HS-27A (cell line): ENCODE data around the gene PPP1R15B.

ENCODE experiments used
- DNase-seq: peaks from one replicate; pipeline ENCODE4 v3.0.0-alpha.2; 2012; ENCODE audit warnings: low read depth, missing footprints

PPP1R15B gene

DNA sequence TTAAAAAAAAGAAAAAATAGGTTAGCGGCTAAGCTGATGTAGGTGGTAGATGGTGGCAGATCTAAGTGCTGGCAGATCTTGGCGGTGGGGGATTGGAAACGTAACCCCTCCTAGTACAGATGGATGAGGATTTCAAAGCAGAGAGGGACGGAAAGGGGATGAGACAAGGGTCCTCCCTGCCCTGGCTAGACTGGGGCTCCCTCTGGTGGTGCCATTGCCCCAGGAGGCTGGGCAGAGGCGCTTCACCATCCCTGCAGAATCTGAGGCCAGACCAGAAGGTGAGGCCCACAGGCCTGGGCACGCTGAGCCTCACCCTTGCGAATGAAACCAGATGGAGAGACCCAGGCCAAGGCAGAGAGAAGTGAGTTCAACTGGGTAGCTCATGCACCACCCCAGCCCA, 44.9 kb downstream of the PPP1R15B start:
- no peak for DNase-seq

DNA sequence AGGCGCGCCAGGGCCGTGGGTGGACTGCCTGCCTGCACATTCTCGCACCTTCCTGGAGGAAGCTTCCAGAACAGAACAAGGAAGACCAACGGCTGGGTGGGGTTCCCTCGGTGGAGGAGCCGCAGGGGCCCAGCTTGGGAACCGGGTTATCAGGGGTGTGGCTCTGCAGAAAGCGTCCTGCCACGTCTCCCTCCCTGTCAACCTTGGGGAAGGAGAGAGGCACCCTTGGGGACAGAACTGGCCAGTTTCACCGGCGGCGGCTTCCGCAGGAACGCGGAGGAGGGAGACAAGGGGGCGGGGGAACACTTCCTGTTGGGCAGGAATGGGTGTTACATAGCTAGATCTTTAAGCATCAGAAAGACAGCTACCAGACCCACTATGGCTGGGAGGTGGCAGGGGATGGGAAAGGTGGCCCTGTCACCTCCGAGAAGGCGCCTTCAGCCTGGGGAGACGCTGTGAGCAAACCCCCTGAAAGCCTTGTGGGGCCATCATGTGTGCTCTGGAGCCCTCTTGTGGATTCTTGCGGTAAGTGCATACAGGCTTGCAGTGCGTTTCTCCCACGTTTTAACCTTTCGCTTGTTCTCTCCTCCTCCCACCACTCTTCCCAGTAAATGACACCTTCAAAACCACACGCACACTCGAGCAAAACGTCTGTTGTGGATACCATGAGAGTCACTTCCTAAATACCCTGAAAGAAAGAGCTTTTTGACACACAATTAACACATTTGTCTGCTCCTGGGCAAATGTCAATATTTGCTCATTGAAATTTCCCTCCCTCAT, 48.1 kb downstream of the PPP1R15B start:
- DNase-seq, result peak; percentile 39

DNA sequence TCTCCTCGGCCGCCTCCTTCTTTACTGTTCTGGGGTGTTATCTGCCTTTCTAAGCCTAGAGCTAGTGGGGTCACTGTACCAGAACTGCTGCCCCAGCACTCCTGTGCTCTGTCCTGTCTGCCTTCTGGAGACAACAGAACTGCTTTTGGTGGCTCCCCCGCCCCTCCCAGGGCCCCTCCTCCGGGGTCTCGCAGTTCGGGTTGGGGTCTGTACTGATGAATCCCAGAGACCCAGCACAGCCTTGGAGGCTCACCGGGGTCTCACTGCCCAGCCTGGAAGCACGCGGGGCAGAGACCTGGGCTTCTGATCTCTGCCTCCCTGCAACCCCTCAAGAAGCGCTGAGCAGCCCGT, 48.7 kb downstream of the PPP1R15B start:
- no peak for DNase-seq

DNA sequence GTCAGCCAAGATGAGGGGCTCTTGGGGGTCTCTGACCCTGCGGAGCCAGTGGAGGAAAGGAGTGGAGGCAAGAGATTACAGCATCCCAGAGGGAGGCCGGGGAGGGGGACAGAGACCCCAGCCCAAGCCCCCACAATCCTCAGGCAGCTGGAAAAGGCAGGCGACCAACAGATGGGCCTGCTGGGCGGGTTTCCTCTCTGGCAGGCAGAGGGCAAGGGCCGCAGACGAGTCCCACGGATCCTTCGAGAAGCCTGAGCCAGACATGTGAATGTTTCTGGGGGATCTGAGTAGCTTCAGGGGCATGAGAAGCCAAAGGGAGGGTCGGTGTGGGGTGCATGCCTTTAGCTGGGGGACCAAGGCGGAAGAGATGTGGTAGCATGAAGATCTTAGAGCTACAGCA, 49.8 kb downstream of the PPP1R15B start:
- no peak for DNase-seq

DNA sequence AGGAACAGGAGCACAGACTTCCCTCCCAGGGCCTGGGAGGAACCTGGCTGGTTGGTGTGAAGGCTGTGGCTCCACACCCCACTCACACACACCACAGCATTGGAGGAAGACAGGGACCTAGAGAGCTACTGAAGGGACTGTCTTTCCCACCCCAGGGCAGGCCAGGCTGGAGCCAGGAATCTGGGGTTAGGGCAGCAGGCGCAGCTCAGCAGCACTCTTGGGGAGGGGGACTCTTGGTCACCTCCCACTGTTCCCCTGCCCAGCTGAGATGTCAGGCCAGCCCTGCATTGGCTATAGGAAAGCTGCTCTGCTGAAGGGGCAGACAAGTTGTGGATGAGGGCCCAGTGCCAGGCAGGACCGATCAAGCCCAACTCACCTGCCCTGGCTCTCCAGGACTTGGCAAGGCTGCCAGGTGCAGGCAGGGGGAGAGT, 50.3 kb downstream of the PPP1R15B start:
- DNase-seq, result no peak

DNA sequence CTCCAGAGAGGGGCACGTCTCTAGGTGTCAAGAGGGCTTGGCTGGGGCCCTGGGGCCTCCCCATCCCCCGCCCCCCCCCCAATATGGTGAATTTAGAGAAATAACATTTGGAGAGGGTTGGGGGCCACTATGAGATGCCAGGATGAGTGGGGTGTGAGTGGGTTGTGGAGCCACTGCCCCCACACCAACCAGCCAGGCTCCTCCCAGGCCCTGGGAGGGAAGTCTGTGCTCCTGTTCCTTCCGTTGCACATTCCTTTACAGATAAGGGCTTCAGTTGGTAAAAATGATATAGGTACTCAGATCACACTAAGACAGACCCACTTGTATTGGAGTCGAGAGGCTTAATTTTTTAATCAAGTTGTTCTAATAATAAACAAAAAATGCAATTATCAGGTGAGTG, 51.3 kb downstream of the PPP1R15B start:
- DNase-seq, result no peak

DNA sequence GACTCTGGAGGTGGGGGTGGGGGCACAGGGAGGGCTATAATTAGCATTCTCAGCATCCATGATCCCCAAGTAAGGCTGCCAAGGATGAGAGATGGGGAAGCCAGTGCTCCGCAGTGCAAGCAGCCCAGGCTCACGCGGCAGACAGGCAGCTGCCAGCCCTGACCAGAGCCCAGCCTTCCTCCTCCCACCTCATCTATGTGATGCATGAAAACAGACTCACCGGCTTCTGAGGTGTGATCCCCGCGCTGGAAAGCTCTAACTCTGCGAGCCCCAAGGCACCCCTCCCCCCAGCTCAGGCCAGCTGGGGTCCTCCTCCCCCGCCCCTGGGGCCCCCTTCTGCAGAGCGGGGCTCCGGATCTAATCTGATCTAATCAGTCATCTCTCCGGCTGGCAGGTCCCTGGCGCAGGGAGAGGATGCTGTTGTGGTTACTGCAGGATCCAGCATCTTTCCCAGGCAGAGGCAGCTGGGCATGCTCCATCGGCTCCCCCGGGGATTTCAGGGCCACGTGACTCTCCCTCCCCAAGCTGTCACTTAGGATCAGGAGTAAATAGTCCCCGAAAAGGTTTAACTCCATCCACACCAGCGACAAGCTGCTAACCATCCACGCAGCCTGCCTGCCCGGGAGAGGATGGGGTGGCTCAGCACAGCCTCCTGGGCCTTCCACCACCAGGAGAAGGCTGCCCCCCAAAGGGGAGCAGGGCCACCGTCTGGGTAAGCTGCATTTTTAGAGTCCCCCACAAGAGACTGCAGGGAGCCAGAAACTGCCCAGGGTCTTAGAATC, 52.0 kb downstream of the PPP1R15B start, which contains the start of gene PLEKHA6:
Gene PLEKHA6 (minus strand): TSS at position 456 of the 782 bp plus-strand sequence. CDS start 86,202 bp downstream, outside the sequence.
- DNase-seq, result peak; percentile 19

DNA sequence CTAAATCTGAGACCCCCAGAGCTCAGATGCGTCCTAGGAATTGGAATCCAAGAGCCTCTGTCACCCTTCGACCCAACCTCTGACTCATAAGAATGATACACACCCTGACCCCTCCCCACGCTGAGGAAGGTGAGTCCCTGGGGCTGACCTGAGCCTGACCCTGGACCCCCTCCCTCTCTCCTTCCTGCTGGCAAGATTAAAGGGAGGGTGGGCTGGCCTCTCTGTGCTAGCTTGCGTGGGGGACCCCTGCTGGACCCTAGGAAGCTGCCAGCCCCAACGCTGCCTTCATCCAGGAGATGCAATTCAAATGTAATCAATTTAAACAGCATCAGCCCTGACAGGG, 52.5 kb downstream of the PPP1R15B start:
- DNase-seq, result no peak

DNA sequence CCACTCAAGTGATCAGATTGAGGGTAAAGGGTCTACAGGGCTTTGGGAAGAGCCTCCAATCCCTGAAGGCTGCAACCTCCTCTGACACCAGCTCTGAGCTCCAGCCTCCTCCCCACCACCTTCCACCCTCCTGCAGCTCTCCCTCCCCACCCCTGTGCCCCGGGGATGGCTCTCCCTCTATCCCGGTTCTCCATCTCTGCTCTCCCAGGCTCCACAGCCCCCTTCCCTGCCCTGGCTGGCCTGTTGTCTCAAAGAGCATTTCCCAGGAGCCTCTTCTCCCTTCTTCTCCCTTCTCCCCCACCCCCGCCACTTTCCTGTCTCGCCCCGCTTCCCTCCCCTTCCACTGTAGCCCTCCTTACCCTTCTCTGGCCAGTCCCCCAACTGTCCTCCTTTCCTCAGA, 53.0 kb downstream of the PPP1R15B start:
- no peak for DNase-seq

DNA sequence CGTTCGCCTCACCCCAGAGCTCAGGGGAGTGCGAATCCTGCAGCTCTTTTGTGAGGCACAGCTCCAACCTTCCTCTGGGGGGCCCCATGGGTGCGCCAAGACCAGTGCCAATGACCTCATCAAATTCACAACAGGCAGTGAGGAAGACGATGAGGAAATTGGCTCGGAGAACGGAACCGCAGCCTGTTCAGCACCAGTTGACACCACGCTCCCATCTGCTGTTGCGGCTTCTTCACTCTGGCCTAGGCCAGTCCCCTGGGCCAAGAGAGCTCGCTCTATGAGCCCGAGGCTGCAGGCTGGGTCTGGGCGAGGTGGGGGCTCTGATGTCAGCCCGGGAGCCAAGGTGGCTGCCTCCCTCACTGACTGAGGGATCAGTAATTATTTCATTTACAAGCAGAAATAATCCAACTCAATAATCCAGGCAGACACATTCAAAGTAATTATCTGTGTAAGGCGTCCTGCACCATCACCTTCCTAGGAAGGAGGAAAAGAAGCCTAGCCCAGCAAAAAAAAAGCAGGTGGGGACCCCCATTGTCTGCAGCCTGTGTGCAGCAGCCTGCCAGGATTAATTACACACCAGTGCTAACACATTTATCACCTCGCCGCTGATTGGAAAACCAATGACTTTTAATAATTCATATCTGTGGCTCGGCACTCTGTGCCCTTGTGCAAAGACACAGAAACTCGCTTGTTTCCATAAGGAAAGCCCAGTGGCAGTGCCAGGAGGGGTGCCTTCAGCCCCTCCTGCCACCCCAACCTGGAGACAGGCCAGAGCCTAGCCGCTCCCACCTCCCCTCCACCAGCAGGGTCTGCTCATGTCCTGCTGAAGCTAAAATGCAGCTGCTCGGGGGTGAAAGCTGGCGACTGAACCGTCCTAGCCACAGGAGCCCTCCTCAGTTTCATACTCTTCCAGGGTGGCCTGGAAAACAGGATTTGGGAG, 53.8 kb downstream of the PPP1R15B start:
- DNase-seq, result no peak

DNA sequence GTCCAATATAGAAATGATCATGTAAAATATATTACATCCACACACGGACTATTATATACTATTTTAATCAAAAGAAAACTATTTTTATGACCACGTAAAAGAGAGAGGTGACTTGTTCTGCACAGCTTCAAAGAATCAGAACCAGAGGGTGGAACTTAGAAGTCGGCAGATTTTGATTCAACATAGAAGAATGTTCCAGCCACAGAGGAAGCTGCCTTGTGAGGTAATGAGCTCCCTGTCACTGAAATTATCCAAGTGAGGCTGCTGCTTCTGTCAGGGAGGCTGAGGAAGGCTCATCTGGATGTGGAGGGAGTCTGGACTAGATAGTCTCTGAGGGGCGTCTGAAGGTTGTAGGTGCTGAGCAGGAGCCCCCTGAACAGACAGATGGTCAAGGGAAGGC, 54.6 kb downstream of the PPP1R15B start:
- no peak for DNase-seq

DNA sequence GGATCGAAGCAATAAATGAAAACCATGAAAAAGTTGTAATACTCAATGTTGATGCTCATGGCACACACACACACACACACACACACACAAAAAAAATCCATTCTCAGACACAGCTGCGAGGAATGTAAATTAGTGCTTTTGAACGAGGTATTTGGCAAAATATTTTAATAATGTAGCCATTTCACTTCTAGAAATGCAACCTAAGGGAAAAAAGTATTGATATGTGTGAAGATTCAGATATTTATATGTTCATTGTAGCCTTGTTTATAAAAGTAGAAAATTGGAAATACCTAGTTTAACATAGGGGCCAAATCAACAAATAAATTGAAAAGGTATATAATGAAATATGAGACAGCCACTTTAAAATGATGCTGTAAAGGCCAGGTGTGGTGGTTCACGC, 55.7 kb downstream of the PPP1R15B start:
- DNase-seq, result no peak

DNA sequence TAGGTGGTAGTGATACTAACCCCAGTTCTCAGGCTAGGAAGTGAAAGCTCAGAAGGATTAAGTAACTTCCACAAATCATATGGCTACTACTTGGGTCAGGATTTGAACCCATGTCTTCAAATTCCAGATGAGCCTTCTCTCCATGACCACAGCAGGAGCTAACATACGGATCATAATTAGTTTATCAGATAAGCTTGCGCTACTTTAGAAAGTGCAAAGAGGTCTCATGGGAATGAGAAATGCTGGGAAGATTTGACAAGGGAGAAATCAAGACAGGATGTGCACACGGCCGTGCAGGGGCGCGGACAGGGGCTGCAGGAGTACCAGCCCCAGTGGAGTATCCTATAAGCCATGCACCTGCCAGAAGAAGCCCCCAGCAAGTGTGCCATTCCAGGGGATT, 57.0 kb downstream of the PPP1R15B start:
- no peak for DNase-seq
